IPS-18a (cell line): ENCODE data around the gene RNF38.
"Not testable (repeated sequence)": the region's sequence is repeated elsewhere in the genome, so short reads cannot be mapped to it uniquely, and the experiment has no call there.

Experiments used
- H3K27ac ChIP-seq: one replicate; pipeline ENCODE4 v1.5.1; 2013; ENCODE audit warnings: low read length
- H3K27me3 ChIP-seq: one replicate; pipeline ENCODE4 v1.6.1; 2013; ENCODE audit warnings: mild to moderate bottlenecking, low read length; ENCODE audit not compliant: control insufficient read depth, insufficient read depth
- H3K36me3 ChIP-seq: one replicate; pipeline ENCODE4 v1.6.1; 2013; ENCODE audit warnings: low read depth, low read length; ENCODE audit not compliant: control insufficient read depth
- H3K4me1 ChIP-seq: one replicate; pipeline ENCODE4 v1.6.1; 2013; ENCODE audit warnings: low read depth, low read length; ENCODE audit not compliant: control insufficient read depth
- H3K4me3 ChIP-seq: one replicate; pipeline ENCODE4 v1.5.1; 2013; ENCODE audit warnings: low read length
- H3K9ac ChIP-seq: one replicate; pipeline ENCODE4 v1.6.1; 2013; ENCODE audit warnings: mild to moderate bottlenecking, low read length, moderate library complexity
- H3K9me3 ChIP-seq: one replicate; pipeline ENCODE4 v1.6.1; 2013; ENCODE audit warnings: low read depth, low read length; ENCODE audit not compliant: control insufficient read depth

Gene RNF38

GRCh38 chr9:36402536-36402935, 2.5 kb upstream of the RNF38 start:
- Histone ChIP-seq H3K27ac (no peak overlapping the region), H3K27me3 (no peaks in the 10 kb centered on the region), H3K4me3 (no peak overlapping the region), H3K9me3 (no peaks in the 10 kb centered on the region), H3K9ac (no peak overlapping the region), H3K4me1 (peaks cover 16% of the 10 kb centered on the region), H3K36me3 (no peaks in the 10 kb centered on the region)

GRCh38 chr9:36401897-36402480, 1.9 kb upstream of the RNF38 start:
- H3K9ac ChIP-seq, result peak overlapping the region; percentile 46
- no peak overlapping the region for H3K27ac ChIP-seq
- no peaks in the 10 kb centered on the region for H3K36me3 ChIP-seq
- no peaks in the 10 kb centered on the region for H3K27me3 ChIP-seq
- H3K9me3 ChIP-seq, result no peaks in the 10 kb centered on the region
- H3K4me1 ChIP-seq, result peaks cover 14% of the 10 kb centered on the region
- H3K4me3 ChIP-seq, result peak overlapping the region; percentile 82

GRCh38 chr9:36401164-36401740, 1.2 kb upstream of the RNF38 start:
- peak overlapping the region; percentile 52 for H3K27ac ChIP-seq
- H3K4me3 ChIP-seq, result peak overlapping the region; percentile 82
- H3K9ac ChIP-seq, result peak overlapping the region; percentile 90
- H3K27me3 ChIP-seq, result no peaks in the 10 kb centered on the region
- H3K36me3 ChIP-seq, result no peaks in the 10 kb centered on the region
- no peaks in the 10 kb centered on the region for H3K9me3 ChIP-seq
- peaks cover 14% of the 10 kb centered on the region for H3K4me1 ChIP-seq

- no peaks in the 10 kb centered on the region for H3K36me3 ChIP-seq
- peak overlapping the region; percentile 56 for H3K27ac ChIP-seq
- H3K9ac ChIP-seq, result peak overlapping the region; percentile 90
- H3K9me3 ChIP-seq, result no peaks in the 10 kb centered on the region
- H3K4me1 ChIP-seq, result peaks cover 14% of the 10 kb centered on the region
- peak overlapping the region; percentile 82 for H3K4me3 ChIP-seq
- no peaks in the 10 kb centered on the region for H3K27me3 ChIP-seq
These were observed 479 bp upstream of the RNF38 start for GRCh38 chr9:36400332-36401163.

- Histone ChIP-seq H3K9ac (no peak overlapping the region), H3K4me3 (peak overlapping the region; percentile 32), H3K27ac (no peak overlapping the region), H3K4me1 (peaks cover 14% of the 10 kb centered on the region), H3K27me3 (no peaks in the 10 kb centered on the region), H3K36me3 (no peaks in the 10 kb centered on the region), H3K9me3 (no peaks in the 10 kb centered on the region)
These were observed 1.3 kb downstream of the RNF38 start for GRCh38 chr9:36398745-36399144.

GRCh38 chr9:36396985-36397384, 3.1 kb downstream of the RNF38 start:
- no peak overlapping the region for H3K27ac ChIP-seq
- H3K9ac ChIP-seq, result no peak overlapping the region
- no peaks in the 10 kb centered on the region for H3K27me3 ChIP-seq
- no peak overlapping the region for H3K4me3 ChIP-seq
- H3K4me1 ChIP-seq, result peaks cover 20% of the 10 kb centered on the region
- no peaks in the 10 kb centered on the region for H3K9me3 ChIP-seq
- no peaks in the 10 kb centered on the region for H3K36me3 ChIP-seq

- H3K27ac ChIP-seq, result no peak overlapping the region
- H3K36me3 ChIP-seq, result peaks cover 5% of the 10 kb centered on the region
- no peak overlapping the region for H3K9ac ChIP-seq
- H3K4me1 ChIP-seq, result peaks cover 38% of the 10 kb centered on the region
- no peaks in the 10 kb centered on the region for H3K9me3 ChIP-seq
- H3K27me3 ChIP-seq, result no peaks in the 10 kb centered on the region
- no peak overlapping the region for H3K4me3 ChIP-seq
These were observed 7.6 kb downstream of the RNF38 start for GRCh38 chr9:36392489-36392888.

- no peak overlapping the region for H3K4me3 ChIP-seq
- H3K9me3 ChIP-seq, result no peaks in the 10 kb centered on the region
- no peak overlapping the region for H3K9ac ChIP-seq
- H3K36me3 ChIP-seq, result peaks cover 5% of the 10 kb centered on the region
- peaks cover 45% of the 10 kb centered on the region for H3K4me1 ChIP-seq
- no peaks in the 10 kb centered on the region for H3K27me3 ChIP-seq
- H3K27ac ChIP-seq, result no peak overlapping the region
These were observed 10.5 kb downstream of the RNF38 start for GRCh38 chr9:36389590-36389989.

- not testable (repeated sequence) for H3K4me3 ChIP-seq, H3K9me3 ChIP-seq, H3K9ac ChIP-seq, H3K36me3 ChIP-seq, H3K27ac ChIP-seq, H3K27me3 ChIP-seq
- peaks cover 65% of the 10 kb centered on the region for H3K4me1 ChIP-seq
These were observed 13.6 kb downstream of the RNF38 start for GRCh38 chr9:36386396-36386965.

GRCh38 chr9:36382484-36382883, 17.6 kb downstream of the RNF38 start:
- Histone ChIP-seq H3K36me3 (no peaks in the 10 kb centered on the region), H3K4me3 (no peak overlapping the region), H3K27me3 (no peaks in the 10 kb centered on the region), H3K9ac (no peak overlapping the region), H3K27ac (no peak overlapping the region), H3K9me3 (no peaks in the 10 kb centered on the region), H3K4me1 (peaks cover 42% of the 10 kb centered on the region)

- H3K9ac ChIP-seq, result no peak overlapping the region
- H3K27ac ChIP-seq, result no peak overlapping the region
- H3K4me1 ChIP-seq, result no peaks in the 10 kb centered on the region
- H3K27me3 ChIP-seq, result no peaks in the 10 kb centered on the region
- H3K9me3 ChIP-seq, result no peaks in the 10 kb centered on the region
- peaks cover 58% of the 10 kb centered on the region for H3K36me3 ChIP-seq
- no peak overlapping the region for H3K4me3 ChIP-seq
These were observed 35.5 kb downstream of the RNF38 start for GRCh38 chr9:36364577-36364976.
